Neural progenitor cell (in vitro differentiated cells): ENCODE results near the gene DIPK1B. TPM values are rescaled to one million over a fixed set of nuclear protein-coding genes. Genes with fewer than 3 reads are reported as not detected.

Source experiments
- DNase-seq: peaks from one replicate; pipeline ENCODE4 v3.0.0-alpha.2; 2016; ENCODE audit warnings: low spot score
- H2AFZ ChIP-seq: fragments of 200-600 bp; sonication (generic); replicated peaks from 2 replicates; pipeline ENCODE4 v1.6.1; 2016; ENCODE audit warnings: antibody characterized with exemption
- H3F3A ChIP-seq: fragments of 200-600 bp; sonication (generic); 2 replicates; pipeline ENCODE4 v1.6.1; 2016; ENCODE audit warnings: antibody characterized with exemption, low read depth
- H3K27ac ChIP-seq: fragments of 200-600 bp; sonication (generic); 2 replicates; pipeline ENCODE4 v1.5.1; 2016; ENCODE audit warnings: mild to moderate bottlenecking
- H3K27me3 ChIP-seq: fragments of 200-600 bp; sonication (generic); 2 replicates; pipeline ENCODE4 v1.6.1; 2016; ENCODE audit warnings: mild to moderate bottlenecking, moderate library complexity
- H3K36me3 ChIP-seq: fragments of 200-600 bp; sonication (generic); 2 replicates; pipeline ENCODE4 v1.5.1; 2016
- H3K4me1 ChIP-seq: fragments of 200-600 bp; sonication (generic); 2 replicates; pipeline ENCODE4 v1.6.1; 2016; ENCODE audit warnings: mixed run types
- H3K4me2 ChIP-seq: fragments of 200-600 bp; sonication (generic); 2 replicates; pipeline ENCODE4 v1.6.1; 2016
- H3K4me3 ChIP-seq: fragments of 200-600 bp; sonication (generic); 2 replicates; pipeline ENCODE4 v1.5.1; 2016
- H3K79me2 ChIP-seq: fragments of 200-600 bp; sonication (generic); 2 replicates; pipeline ENCODE4 v1.6.1; 2016; ENCODE audit warnings: low read depth
- H3K9ac ChIP-seq: fragments of 200-600 bp; sonication (generic); 2 replicates; pipeline ENCODE4 v1.6.1; 2016
- H3K9me3 ChIP-seq: fragments of 200-600 bp; sonication (generic); 2 replicates; pipeline ENCODE4 v1.5.1; 2016; ENCODE audit warnings: low read depth
- H4K20me1 ChIP-seq: fragments of 200-600 bp; sonication (generic); 2 replicates; pipeline ENCODE4 v1.6.1; 2016; ENCODE audit warnings: low read depth
- H3K27ac Mint-ChIP-seq: 3 replicates; pipeline ENCODE4 v1.8.0; 2021; ENCODE audit warnings: mixed read lengths
- H3K27me3 Mint-ChIP-seq: 2 replicates; pipeline ENCODE4 v1.8.0; 2022; ENCODE audit warnings: low read depth, mild to moderate bottlenecking, inconsistent platforms, moderate library complexity, mixed read lengths; ENCODE audit not compliant: insufficient read depth
- H3K36me3 Mint-ChIP-seq: 3 replicates; pipeline ENCODE4 v1.8.0; 2021; ENCODE audit warnings: mixed read lengths
- H3K4me1 Mint-ChIP-seq: 3 replicates; pipeline ENCODE4 v1.8.0; 2021; ENCODE audit warnings: mixed read lengths
- H3K4me3 Mint-ChIP-seq: 3 replicates; pipeline ENCODE4 v1.8.0; 2021; ENCODE audit warnings: mild to moderate bottlenecking, moderate library complexity, mixed read lengths
- H3K9me3 Mint-ChIP-seq: 3 replicates; pipeline ENCODE4 v1.8.0; 2020; ENCODE audit warnings: mixed read lengths
- CTCF ChIP-seq: fragments of 200-600 bp; sonication (generic); IDR thresholded peaks from 2 replicates; pipeline ENCODE4 v1.5.1; 2017; ENCODE audit warnings: antibody characterized with exemption, mild to moderate bottlenecking
- EZH2 ChIP-seq: fragments of 200-600 bp; sonication (generic); IDR thresholded peaks from 2 replicates; pipeline ENCODE4 v1.6.1; 2017; ENCODE audit warnings: antibody characterized with exemption, mild to moderate bottlenecking, moderate library complexity
- EZH2phosphoT487 ChIP-seq: fragments of 200-600 bp; sonication (generic); IDR thresholded peaks from 2 replicates; pipeline ENCODE4 v1.6.1; 2017; ENCODE audit warnings: antibody characterized with exemption
- total RNA-seq: library from RNA; depleted of rRNA; stranded (reverse); fragments of >200 nt; gene quantifications from 2 replicates; pipeline ENCODE4 v1.2.3, GENCODE V29; 2015; ENCODE audit warnings: low replicate concordance

Gene DIPK1B
- total RNA-seq, 1 donor from 2014 or later: 11.8 TPM

GRCh38 chr9:136671646-136672430, 40.5 kb upstream of the DIPK1B start:
- no peaks in the 10 kb centered on the region for H3K9me3 ChIP-seq
- H2AFZ ChIP-seq: no peak overlapping the region
- H3K36me3 ChIP-seq: no peaks in the 10 kb centered on the region
- Mint-ChIP-seq H3K4me3 (no peak overlapping the region), H3K4me1 (no peaks in the 10 kb centered on the region), H3K27me3 (peaks cover under 1% of the 10 kb centered on the region), H3K27ac (no peak overlapping the region), H3K36me3 (no peaks in the 10 kb centered on the region), H3K9me3 (no peaks in the 10 kb centered on the region)
- TF ChIP-seq EZH2phosphoT487: no peak
- peak; percentile 96 for TF ChIP-seq CTCF
- H4K20me1 ChIP-seq: no peaks in the 10 kb centered on the region
- H3K9ac ChIP-seq: no peak overlapping the region
- H3F3A ChIP-seq: peaks cover under 1% of the 10 kb centered on the region
- H3K27me3 ChIP-seq: peaks cover 1% of the 10 kb centered on the region
- DNase-seq: peak; percentile 74
- no peak overlapping the region for H3K4me3 ChIP-seq
- no peak overlapping the region for H3K4me2 ChIP-seq
- peaks cover 4% of the 10 kb centered on the region for H3K4me1 ChIP-seq
- H3K79me2 ChIP-seq: no peaks in the 10 kb centered on the region
- no peak overlapping the region for H3K27ac ChIP-seq

DNA sequence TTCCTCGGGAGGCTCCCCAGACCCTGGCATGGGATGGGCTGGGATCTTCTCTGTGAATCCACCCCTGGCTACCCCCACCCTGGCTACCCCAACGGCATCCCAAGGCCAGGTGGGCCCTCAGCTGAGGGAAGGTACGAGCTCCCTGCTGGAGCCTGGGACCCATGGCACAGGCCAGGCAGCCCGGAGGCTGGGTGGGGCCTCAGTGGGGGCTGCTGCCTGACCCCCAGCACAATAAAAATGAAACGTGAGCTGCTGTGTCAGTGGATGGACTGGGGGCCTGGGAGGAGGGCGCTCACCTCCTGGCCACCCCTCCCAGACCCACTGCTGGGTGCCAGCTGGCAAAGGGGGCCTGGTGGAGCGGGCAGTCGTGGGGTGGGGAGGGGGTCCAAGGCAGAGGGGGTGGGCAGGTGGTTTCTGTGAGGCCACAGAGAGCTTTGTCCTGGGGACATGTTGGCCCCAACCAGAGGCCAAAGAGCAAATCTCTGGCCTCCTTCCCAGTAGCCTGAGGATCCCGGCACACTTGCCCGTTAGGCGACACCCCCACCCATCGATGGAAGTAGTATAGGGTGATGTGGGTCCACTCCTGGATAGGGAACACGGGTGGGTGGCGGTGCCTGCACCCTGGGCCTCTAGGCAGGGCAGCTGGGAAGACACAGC, 39.8 kb upstream of the DIPK1B start:
- H3K4me2 ChIP-seq: no peak overlapping the region
- DNase-seq: no peak
- H3K36me3 ChIP-seq: no peaks in the 10 kb centered on the region
- H3K4me3 ChIP-seq: no peak overlapping the region
- H3K27ac ChIP-seq: no peak overlapping the region
- H3K36me3 Mint-ChIP-seq: no peaks in the 10 kb centered on the region
- H3K9me3 ChIP-seq: no peaks in the 10 kb centered on the region
- H3K9ac ChIP-seq: no peak overlapping the region
- no peaks in the 10 kb centered on the region for H3F3A ChIP-seq
- no peak overlapping the region for H2AFZ ChIP-seq
- H3K4me3 Mint-ChIP-seq: no peak overlapping the region
- no peaks in the 10 kb centered on the region for H3K27me3 ChIP-seq
- no peaks in the 10 kb centered on the region for H3K79me2 ChIP-seq
- peaks cover 3% of the 10 kb centered on the region for H3K27me3 Mint-ChIP-seq
- H3K4me1 ChIP-seq: no peaks in the 10 kb centered on the region
- no peaks in the 10 kb centered on the region for H3K9me3 Mint-ChIP-seq
- no peak overlapping the region for H3K27ac Mint-ChIP-seq
- H4K20me1 ChIP-seq: no peaks in the 10 kb centered on the region
- no peaks in the 10 kb centered on the region for H3K4me1 Mint-ChIP-seq
- TF ChIP-seq CTCF: no peak
- TF ChIP-seq EZH2: no peak
- no peak for TF ChIP-seq EZH2phosphoT487

DNA sequence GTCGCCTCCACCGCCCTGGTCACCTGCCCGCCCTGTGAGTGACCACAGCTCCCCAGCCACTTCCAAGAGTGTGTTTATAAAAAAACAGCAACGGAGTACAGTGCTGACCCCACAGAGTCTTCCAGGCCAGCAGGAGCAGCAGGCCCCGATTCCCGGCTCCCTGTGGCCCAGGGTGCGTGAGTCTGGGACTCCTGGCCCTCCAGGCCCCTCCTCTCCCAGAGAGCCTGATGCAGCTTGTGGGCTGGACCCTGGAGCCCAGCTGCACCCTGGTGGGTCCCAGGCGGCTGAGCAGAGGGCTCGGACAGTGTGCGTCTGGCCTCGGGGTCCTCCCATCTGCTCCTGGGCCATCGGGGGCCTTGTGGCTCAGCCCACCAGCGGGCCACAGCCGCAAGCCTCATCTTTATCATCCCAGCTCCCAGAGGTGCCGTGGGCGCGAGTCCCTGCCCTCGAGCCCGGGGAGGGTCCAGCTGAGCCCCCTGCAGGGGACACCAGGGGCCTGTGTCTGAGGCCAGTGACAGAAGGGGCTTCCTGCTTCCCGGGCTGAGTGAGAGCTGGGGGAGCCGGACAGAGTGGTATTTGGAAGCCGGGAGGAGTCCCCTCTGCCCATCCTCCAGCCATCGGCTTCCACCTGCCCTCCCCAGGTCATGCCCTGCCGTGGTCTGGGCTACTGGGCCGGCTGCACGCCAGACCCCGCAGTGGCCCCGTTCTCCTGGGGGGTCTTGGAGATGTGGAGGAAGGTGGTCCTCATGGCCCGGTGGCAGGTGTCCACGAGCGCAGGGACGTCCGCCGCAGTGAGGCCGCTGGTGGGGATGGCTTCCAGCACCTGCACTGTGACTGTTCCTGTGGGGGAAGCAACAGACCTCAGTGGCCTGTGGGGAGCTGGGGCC, 39.0 kb upstream of the DIPK1B start:
- H3K4me2 ChIP-seq: no peak overlapping the region
- Mint-ChIP-seq H3K27ac (no peak overlapping the region), H3K9me3 (no peaks in the 10 kb centered on the region), H3K4me1 (no peaks in the 10 kb centered on the region), H3K36me3 (no peaks in the 10 kb centered on the region), H3K27me3 (peaks cover 5% of the 10 kb centered on the region), H3K4me3 (no peak overlapping the region)
- no peaks in the 10 kb centered on the region for H3F3A ChIP-seq
- no peak overlapping the region for H3K9ac ChIP-seq
- no peaks in the 10 kb centered on the region for H3K79me2 ChIP-seq
- no peak overlapping the region for H3K4me3 ChIP-seq
- no peaks in the 10 kb centered on the region for H3K9me3 ChIP-seq
- DNase-seq: no peak
- H3K27me3 ChIP-seq: no peaks in the 10 kb centered on the region
- H3K36me3 ChIP-seq: no peaks in the 10 kb centered on the region
- H3K27ac ChIP-seq: no peak overlapping the region
- H3K4me1 ChIP-seq: no peaks in the 10 kb centered on the region
- no peak overlapping the region for H2AFZ ChIP-seq
- no peaks in the 10 kb centered on the region for H4K20me1 ChIP-seq
- TF ChIP-seq EZH2: no peak
- TF ChIP-seq EZH2phosphoT487: no peak
- TF ChIP-seq CTCF: no peak
